ENCODE results near the gene PACS2. TPM values are rescaled to one million over a fixed set of nuclear protein-coding genes. Genes with fewer than 3 reads are reported as not detected.

Gene PACS2
- total RNA-seq, 1 donor from 2014 or later, result 66.8 TPM

GRCh38 chr14:105307052-105307727 lies 7.4 kb upstream of the PACS2 start:
- DNase-seq (peak; percentile 8), ATAC-seq (ENCODE audit: poor library complexity) (no peak)
- intact Hi-C loops (cut with DNase I), result no loop called here

GRCh38 chr14:105309371-105309770 lies 5.2 kb upstream of the PACS2 start:
- DNase-seq (peak; percentile 1), ATAC-seq (ENCODE audit: poor library complexity) (no peak)
- intact Hi-C loops (cut with DNase I), result no loop called here

GRCh38 chr14:105311838-105312237 lies 2.7 kb upstream of the PACS2 start:
- intact Hi-C loops (cut with DNase I), result no loop called here
- DNase-seq (no peak), ATAC-seq (ENCODE audit: poor library complexity) (no peak)

- ATAC-seq (ENCODE audit: poor library complexity), result no peak
- intact Hi-C loops (cut with DNase I), result no loop called here
These were observed 1.6 kb upstream of the PACS2 start for GRCh38 chr14:105312973-105313372.

GRCh38 chr14:105313381-105314286 lies 914 bp upstream of the PACS2 start:
- ATAC-seq (ENCODE audit: poor library complexity) (peak; percentile 39), DNase-seq (peak; percentile 71)
- intact Hi-C loops (cut with DNase I), result no loop called here

More at GRCh38 chr14:105312973-105313372, 1.6 kb upstream of the PACS2 start:
- DNase-seq, result no peak

GRCh38 chr14:105315211-105315721 lies 718 bp downstream of the PACS2 start:
- DNase-seq, result peak; percentile 60
- peak; percentile 4 for ATAC-seq (ENCODE audit: poor library complexity)

GRCh38 chr14:105315941-105316576 lies 1.5 kb downstream of the PACS2 start:
- intact Hi-C loops (cut with DNase I), result no loop called here
- DNase-seq, result no peak
- no peak for ATAC-seq (ENCODE audit: poor library complexity)

More at GRCh38 chr14:105315211-105315721, 718 bp downstream of the PACS2 start:
- intact Hi-C loops (cut with DNase I), result no loop called here

GRCh38 chr14:105316577-105316941 lies 2.0 kb downstream of the PACS2 start:
- intact Hi-C loops (cut with DNase I), result no loop called here
- ATAC-seq (ENCODE audit: poor library complexity) (no peak), DNase-seq (no peak)

GRCh38 chr14:105316968-105317510 lies 2.5 kb downstream of the PACS2 start:
- ATAC-seq (ENCODE audit: poor library complexity) (no peak), DNase-seq (no peak)
- intact Hi-C loops (cut with DNase I), result no loop called here

GRCh38 chr14:105317546-105317945 lies 3.0 kb downstream of the PACS2 start:
- intact Hi-C loops (cut with DNase I), result no loop called here
- ATAC-seq (ENCODE audit: poor library complexity) (peak; percentile 19), DNase-seq (peak; percentile 68)

- DNase-seq, result no peak
- intact Hi-C loops (cut with DNase I), result no loop called here
- peak; percentile 17 for ATAC-seq (ENCODE audit: poor library complexity)
These were observed 8.4 kb downstream of the PACS2 start for GRCh38 chr14:105322791-105323556.

- DNase-seq (no peak), ATAC-seq (ENCODE audit: poor library complexity) (peak; percentile 30)
- intact Hi-C loops (cut with DNase I), result no loop called here
These were observed 9.1 kb downstream of the PACS2 start for GRCh38 chr14:105323663-105324062.

GRCh38 chr14:105324080-105324778 lies 9.7 kb downstream of the PACS2 start:
- intact Hi-C loops (cut with DNase I), result no loop called here
- DNase-seq, result peak; percentile 76
- peak; percentile 85 for ATAC-seq (ENCODE audit: poor library complexity)

- no peak for ATAC-seq (ENCODE audit: poor library complexity)
- intact Hi-C loops (cut with DNase I), result no loop called here
These were observed 10.3 kb downstream of the PACS2 start for GRCh38 chr14:105324871-105325270.

GRCh38 chr14:105325303-105325702 lies 10.8 kb downstream of the PACS2 start:
- intact Hi-C loops (cut with DNase I), result no loop called here
- ATAC-seq (ENCODE audit: poor library complexity), result no peak
- DNase-seq, result no peak

More at GRCh38 chr14:105324871-105325270, 10.3 kb downstream of the PACS2 start:
- DNase-seq, result no peak

- ATAC-seq (ENCODE audit: poor library complexity), result no peak
These were observed 11.4 kb downstream of the PACS2 start for GRCh38 chr14:105325716-105326567.

GRCh38 chr14:105326568-105326867 lies 12.0 kb downstream of the PACS2 start:
- intact Hi-C loops (cut with DNase I), result no loop called here
- ATAC-seq (ENCODE audit: poor library complexity) (no peak), DNase-seq (no peak)

More at GRCh38 chr14:105325716-105326567, 11.4 kb downstream of the PACS2 start:
- peak; percentile 39 for DNase-seq
- intact Hi-C loops (cut with DNase I), result no loop called here
